K562 (cell line): ENCODE data around the gene PKHD1. TPM values are rescaled to one million over a fixed set of nuclear protein-coding genes. Genes with fewer than 3 reads are reported as not detected.

ENCODE experiments used
- ATAC-seq: fragments of 200-7000 bp; cut with Tn5 transposase; 3 replicates; pipeline ENCODE4 v1.9.1; 2020; ENCODE audit warnings: moderate library complexity
- BruUV-seq: library from RNA; stranded (reverse); fragments of 400-500 nt; replicated peaks from 2 replicates; lab custom pipeline; 2021; lab: Mats Ljungman, UMichigan
- CTCF ChIA-PET: fragments of 300-600 bp; formaldehyde crosslinking; extraction: SDS; loops from one replicate; lab custom pipeline; 2021; ENCODE audit warnings: low intra/inter-chr PET ratio; lab: Yijun Ruan, JAX
- POLR2A ChIA-PET: fragments of 300-600, 350-650 bp; sonication (Branson Sonifier 250); formaldehyde crosslinking; extraction: SDS; loops from one replicate; lab custom pipeline; 2021; ENCODE audit warnings: antibody characterized with exemption, inconsistent platforms; lab: Yijun Ruan, JAX
- DNase-seq, 4 experiments: peaks; one replicate each; pipeline versions ENCODE4 v3.0.0 to v3.0.0-alpha.2; 2011 to 2018; ENCODE audit warnings: low spot score in 3 of 4, mixed read lengths in 3 of 4; ENCODE audit errors: extremely low read depth in 1 of 4
- FAIRE-seq: peaks from 2 replicates; lab custom pipeline; 2011; peaks lifted over from hg19 to GRCh38; lab: Jason Lieb, UNC
- H2AFZ ChIP-seq: 2 replicates; pipeline ENCODE4 v1.6.0; 2011; ENCODE audit warnings: low read depth, low read length, control low read depth, inconsistent platforms
- H3K27ac ChIP-seq: fragments of 200-600 bp; 3 replicates; pipeline ENCODE4 v1.8.0; 2011; ENCODE audit warnings: low read depth, mild to moderate bottlenecking, control low read depth, inconsistent platforms, low read length, moderate library complexity, mixed read lengths; ENCODE audit errors: extremely low read depth
- H3K27me3 ChIP-seq, 2 experiments: fragments of 300-600 bp in 1 of 2; 2 replicates in 1 of 2; 3 replicates in 1 of 2; pipeline versions ENCODE4 v1.6.0 to v1.8.0; 2011; ENCODE audit warnings: inconsistent platforms in 2 of 2, low read length in 2 of 2, mild to moderate bottlenecking in 1 of 2, mixed read lengths in 1 of 2, moderate library complexity in 1 of 2; ENCODE audit not compliant: control insufficient read depth in 2 of 2, insufficient read depth in 2 of 2
- H3K36me3 ChIP-seq: fragments of 300-600 bp; 3 replicates; pipeline ENCODE4 v1.8.0; 2011; ENCODE audit warnings: mild to moderate bottlenecking, low read length, inconsistent platforms; ENCODE audit not compliant: control insufficient read depth, insufficient read depth
- H3K4me1 ChIP-seq, 2 experiments: fragments of 200-600 bp in 1 of 2; replicated peaks in 1 of 2; 2 replicates in 1 of 2; 3 replicates in 1 of 2; pipeline versions ENCODE4 v1.5.1 to v1.8.0; 2011; ENCODE audit warnings: inconsistent platforms in 2 of 2, low read length in 2 of 2, mild to moderate bottlenecking in 1 of 2, mixed read lengths in 1 of 2, moderate library complexity in 1 of 2; ENCODE audit not compliant: control insufficient read depth in 2 of 2, insufficient read depth in 2 of 2
- H3K4me2 ChIP-seq: 2 replicates; pipeline ENCODE4 v1.6.1; 2011; ENCODE audit warnings: low read length, control low read depth, inconsistent platforms, mixed read lengths; ENCODE audit not compliant: insufficient read depth
- H3K4me3 ChIP-seq: fragments of 200-600 bp; sonication (generic), shearing (Covaris generic); 2 replicates; pipeline ENCODE4 v1.5.1; 2016; ENCODE audit warnings: control low read depth, inconsistent platforms
- H3K79me2 ChIP-seq: fragments of 200-600 bp; 3 replicates; pipeline ENCODE4 v1.8.0; 2011; ENCODE audit warnings: low read length, inconsistent platforms; ENCODE audit not compliant: control insufficient read depth, insufficient read depth
- H3K9ac ChIP-seq, 2 experiments: 2 replicates each; pipeline versions ENCODE4 v1.6.0 to v1.6.1; 2011; ENCODE audit warnings: low read depth in 2 of 2, low read length in 2 of 2, control low read depth in 1 of 2, inconsistent platforms in 1 of 2, mild to moderate bottlenecking in 1 of 2, mixed read lengths in 1 of 2; ENCODE audit not compliant: insufficient read depth in 1 of 2
- H3K9me1 ChIP-seq: one replicate; pipeline ENCODE4 v1.6.0; 2011; ENCODE audit warnings: inconsistent platforms, mild to moderate bottlenecking, low read length, moderate library complexity; ENCODE audit not compliant: control insufficient read depth, insufficient read depth
- H3K9me3 ChIP-seq: replicated peaks from 2 replicates; pipeline ENCODE4 v1.5.1; 2011; ENCODE audit warnings: low read depth, low read length, inconsistent platforms; ENCODE audit not compliant: control insufficient read depth, insufficient read depth
- H4K20me1 ChIP-seq: replicated peaks from 2 replicates; pipeline ENCODE4 v1.6.1; 2011; ENCODE audit warnings: low read length, inconsistent platforms, mixed read lengths; ENCODE audit not compliant: control insufficient read depth, insufficient read depth
- BRF1 ChIP-seq: IDR thresholded peaks from 3 replicates; pipeline ENCODE4 v1.6.1; 2011; ENCODE audit warnings: borderline replicate concordance, mild to moderate bottlenecking; ENCODE audit not compliant: insufficient read length; ENCODE audit errors: extremely low read depth
- FOSL1 ChIP-seq: fragments of 200-800 bp; sonication (Bioruptor generic); conservative IDR thresholded peaks from 2 replicates; pipeline ENCODE4 v1.6.1; 2016; ENCODE audit warnings: missing genetic modification characterization, missing compliant biosample characterization
- HDAC6 ChIP-seq: IDR thresholded peaks from 2 replicates; pipeline ENCODE4 v1.6.1; 2012; ENCODE audit warnings: low read depth, mild to moderate bottlenecking, control low read depth, inconsistent platforms, low read length, moderate library complexity
- ILK ChIP-seq: fragments of 450-650 bp; IDR thresholded peaks from 2 replicates; pipeline ENCODE4 v1.6.1; 2016; ENCODE audit warnings: missing genetic modification characterization, low read depth, mild to moderate bottlenecking, missing compliant biosample characterization, moderate library complexity, borderline replicate concordance
- KAT7 ChIP-seq: sonication (generic); formaldehyde crosslinking; IDR thresholded peaks from 2 replicates; pipeline ENCODE4 v1.8.0; 2022; ENCODE audit warnings: missing genetic modification reagents, mild to moderate bottlenecking, borderline replicate concordance
- MYNN ChIP-seq, 2 experiments: sonication (generic); formaldehyde crosslinking in 1 of 2; IDR thresholded peaks; 2 replicates each; pipeline versions ENCODE4 v1.5.0 to v1.6.1; 2016 to 2020; ENCODE audit warnings: antibody characterized with exemption in 1 of 2, missing genetic modification reagents in 1 of 2
- PURB ChIP-seq: sonication (generic); formaldehyde crosslinking; IDR thresholded peaks from 2 replicates; pipeline ENCODE4 v1.9.0; 2021; ENCODE audit warnings: low read depth, mild to moderate bottlenecking, missing genetic modification reagents
- RAD21 ChIP-seq, 2 experiments: fragments of 250-450 bp in 1 of 2; fragments of 450-650 bp in 1 of 2; sonication (Bioruptor Pico) in 1 of 2; formaldehyde crosslinking in 1 of 2; IDR thresholded peaks in 1 of 2; conservative IDR thresholded peaks in 1 of 2; 2 replicates each; pipeline versions ENCODE4 v1.4.0 to v1.8.0; 2020 to 2022; ENCODE audit warnings: mild to moderate bottlenecking in 2 of 2, moderate library complexity in 1 of 2
- ZFPM2 ChIP-seq: fragments of 250-450 bp; sonication (Bioruptor Pico); IDR thresholded peaks from 2 replicates; pipeline ENCODE4 v1.5.1; 2022; ENCODE audit warnings: mild to moderate bottlenecking
- WGBS: fragments of 100-300 bp; shearing (Covaris generic); methylation state at CpG from one replicate; pipeline ENCODE4 v1.1.6; 2016; ENCODE audit warnings: low coverage, mixed read lengths; ENCODE audit not compliant: insufficient coverage; ENCODE audit errors: missing lambda C conversion rate; 5-methylcytosine and 5-hydroxymethylcytosine counted together
- in situ Hi-C: fragments of 300-500 bp; cut with MboI; formaldehyde crosslinking; loops from 4 replicates; pipeline ENCODE4 v1.15.0; 2018; ENCODE audit warnings: inconsistent platforms, mixed read lengths
- intact Hi-C: fragments of 100-400 bp; cut with micrococcal nuclease; formaldehyde crosslinking; loops from 2 replicates; pipeline ENCODE4 v1.14.2; 2022
- polyA plus RNA-seq, 8 experiments: library from polyadenylated mRNA; depleted of rRNA in 4 of 8; stranded (reverse) in 5 of 8; unstranded in 3 of 8; fragments of >200 nt; fragmentation: Nextera tagmentation in 2 of 8; fragmentation: Illumina TruSeq in 1 of 8; extraction: Ambion mirVana in 2 of 8; extraction: Trizol in 1 of 8; gene quantifications; 2 replicates each; pipeline versions ENCODE4 v1.2.1 to v1.2.3, GENCODE V29; 2011 to 2014; ENCODE audit warnings: inconsistent platforms in 1 of 8, missing spikeins in 1 of 8
- total RNA-seq, 7 experiments: library from RNA; depleted of rRNA in 6 of 7; stranded (reverse); fragments of >200 nt in 6 of 7; fragmentation: Illumina TruSeq in 2 of 7; extraction: Trizol in 2 of 7; gene quantifications; 2 replicates each; pipeline versions ENCODE4 v1.2.1 to v1.2.3, GENCODE V29; 2011 to 2021; ENCODE audit warnings: low replicate concordance in 1 of 7
- TF ChIP-seq, protein P1 (sequence below), 2 experiments: fragments of 450-650 bp in 1 of 2; IDR thresholded peaks; 2 replicates each; pipeline ENCODE4 v1.6.1; 2011 to 2017; ENCODE audit warnings: low read depth in 2 of 2, antibody characterized with exemption in 1 of 2, borderline replicate concordance in 1 of 2, low read length in 1 of 2, mild to moderate bottlenecking in 1 of 2, mixed read lengths in 1 of 2; ENCODE audit not compliant: control insufficient read depth in 1 of 2
- TF ChIP-seq, protein P2 (sequence below): fragments of 450-650 bp; IDR thresholded peaks from 2 replicates; pipeline ENCODE4 v1.7.0; 2016; ENCODE audit warnings: borderline replicate concordance
- TF ChIP-seq, protein P3 (sequence below): sonication (generic); formaldehyde crosslinking; IDR thresholded peaks from 2 replicates; pipeline ENCODE4 v1.8.0; 2022; ENCODE audit warnings: missing genetic modification reagents, mild to moderate bottlenecking, borderline replicate concordance

Gene PKHD1
- total and polyA plus RNA-seq, 9 of the 15 experiments (the other 6 are each of a cell fraction or from before 2014, with no cell fraction given), result 0.01 to 0.04 (median 0.01) TPM; not detected in 6

DNA sequence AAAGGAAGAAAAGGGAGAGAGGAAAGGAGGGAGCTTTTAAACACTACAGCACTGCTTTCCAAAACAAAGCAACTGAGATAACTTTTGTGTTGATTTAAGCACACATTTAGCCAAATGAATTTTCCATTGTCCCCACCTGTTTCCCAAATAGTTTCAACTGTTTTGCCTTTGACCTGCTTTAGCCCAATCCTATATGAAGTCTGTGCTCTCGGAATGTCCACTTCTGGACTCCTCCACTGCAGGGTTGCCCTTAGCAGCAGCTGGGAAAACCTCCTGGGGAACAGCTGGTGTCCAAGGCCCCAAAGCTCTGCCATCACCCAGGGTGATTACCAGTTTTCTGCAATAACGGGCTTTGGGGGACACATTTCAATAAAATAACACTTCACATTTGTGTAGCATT lies 44.9 kb upstream of the PKHD1 start:
- ChIA-PET CTCF (no interaction called here), POLR2A (interaction anchor here (0.6 to 1.2 kb wide), 2 partner anchors 11 to 24 kb away, joined by 4 read pairs; no protein-coding TSS in a partner anchor)
- H3K9me3 ChIP-seq, result no peaks in the 10 kb centered on the region
- no peak overlapping the region for H3K4me3 ChIP-seq
- H4K20me1 ChIP-seq, result no peaks in the 10 kb centered on the region
- in situ Hi-C loops, result no loop called here
- no TSS peak for BruUV-seq
- WGBS, result 3% methylated on average over 2 of the region's 2 CpGs
- DNase-seq, result no peak
- ATAC-seq, result no peak
- H3K4me1 ChIP-seq, result no peaks in the 10 kb centered on the region
- FAIRE-seq, result no peak
- H3K27ac ChIP-seq, result no peak overlapping the region
- peaks cover 5 to 13% of the 10 kb centered on the region in 2 experiments; a peak in 4 of 5 replicates for H3K27me3 ChIP-seq
- no peaks in the 10 kb centered on the region for H3K9me1 ChIP-seq
- TF ChIP-seq ILK (tag) (no peak), BRF1 (no peak), PURB (CRISPR knock-in tag) (no peak), FOSL1 (tag) (no peak), HDAC6 (no peak), RAD21 (CRISPR knock-in tag; conservative IDR thresholded peaks at IDR 0.05 in 1 of 2, IDR thresholded peaks at IDR 0.05 in 1 of 2) (no peak), KAT7 (CRISPR knock-in tag) (no peak), ZFPM2 (CRISPR knock-in tag) (no peak), MYNN (IDR thresholded peaks at IDR 0.05) (no peak), MYNN (CRISPR knock-in tag; IDR thresholded peaks at IDR 0.05) (no peak)
- TF ChIP-seq, protein P1, sequence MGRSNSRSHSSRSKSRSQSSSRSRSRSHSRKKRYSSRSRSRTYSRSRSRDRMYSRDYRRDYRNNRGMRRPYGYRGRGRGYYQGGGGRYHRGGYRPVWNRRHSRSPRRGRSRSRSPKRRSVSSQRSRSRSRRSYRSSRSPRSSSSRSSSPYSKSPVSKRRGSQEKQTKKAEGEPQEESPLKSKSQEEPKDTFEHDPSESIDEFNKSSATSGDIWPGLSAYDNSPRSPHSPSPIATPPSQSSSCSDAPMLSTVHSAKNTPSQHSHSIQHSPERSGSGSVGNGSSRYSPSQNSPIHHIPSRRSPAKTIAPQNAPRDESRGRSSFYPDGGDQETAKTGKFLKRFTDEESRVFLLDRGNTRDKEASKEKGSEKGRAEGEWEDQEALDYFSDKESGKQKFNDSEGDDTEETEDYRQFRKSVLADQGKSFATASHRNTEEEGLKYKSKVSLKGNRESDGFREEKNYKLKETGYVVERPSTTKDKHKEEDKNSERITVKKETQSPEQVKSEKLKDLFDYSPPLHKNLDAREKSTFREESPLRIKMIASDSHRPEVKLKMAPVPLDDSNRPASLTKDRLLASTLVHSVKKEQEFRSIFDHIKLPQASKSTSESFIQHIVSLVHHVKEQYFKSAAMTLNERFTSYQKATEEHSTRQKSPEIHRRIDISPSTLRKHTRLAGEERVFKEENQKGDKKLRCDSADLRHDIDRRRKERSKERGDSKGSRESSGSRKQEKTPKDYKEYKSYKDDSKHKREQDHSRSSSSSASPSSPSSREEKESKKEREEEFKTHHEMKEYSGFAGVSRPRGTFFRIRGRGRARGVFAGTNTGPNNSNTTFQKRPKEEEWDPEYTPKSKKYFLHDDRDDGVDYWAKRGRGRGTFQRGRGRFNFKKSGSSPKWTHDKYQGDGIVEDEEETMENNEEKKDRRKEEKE (IDR thresholded peaks at IDR 0.05; ENCODE audit: borderline replicate concordance in 1 of 2, control insufficient read depth in 1 of 2, low read depth in 2 of 2, low read length in 1 of 2), result no peak
- TF ChIP-seq, protein P2, sequence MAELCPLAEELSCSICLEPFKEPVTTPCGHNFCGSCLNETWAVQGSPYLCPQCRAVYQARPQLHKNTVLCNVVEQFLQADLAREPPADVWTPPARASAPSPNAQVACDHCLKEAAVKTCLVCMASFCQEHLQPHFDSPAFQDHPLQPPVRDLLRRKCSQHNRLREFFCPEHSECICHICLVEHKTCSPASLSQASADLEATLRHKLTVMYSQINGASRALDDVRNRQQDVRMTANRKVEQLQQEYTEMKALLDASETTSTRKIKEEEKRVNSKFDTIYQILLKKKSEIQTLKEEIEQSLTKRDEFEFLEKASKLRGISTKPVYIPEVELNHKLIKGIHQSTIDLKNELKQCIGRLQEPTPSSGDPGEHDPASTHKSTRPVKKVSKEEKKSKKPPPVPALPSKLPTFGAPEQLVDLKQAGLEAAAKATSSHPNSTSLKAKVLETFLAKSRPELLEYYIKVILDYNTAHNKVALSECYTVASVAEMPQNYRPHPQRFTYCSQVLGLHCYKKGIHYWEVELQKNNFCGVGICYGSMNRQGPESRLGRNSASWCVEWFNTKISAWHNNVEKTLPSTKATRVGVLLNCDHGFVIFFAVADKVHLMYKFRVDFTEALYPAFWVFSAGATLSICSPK, result no peak
- TF ChIP-seq, protein P3, sequence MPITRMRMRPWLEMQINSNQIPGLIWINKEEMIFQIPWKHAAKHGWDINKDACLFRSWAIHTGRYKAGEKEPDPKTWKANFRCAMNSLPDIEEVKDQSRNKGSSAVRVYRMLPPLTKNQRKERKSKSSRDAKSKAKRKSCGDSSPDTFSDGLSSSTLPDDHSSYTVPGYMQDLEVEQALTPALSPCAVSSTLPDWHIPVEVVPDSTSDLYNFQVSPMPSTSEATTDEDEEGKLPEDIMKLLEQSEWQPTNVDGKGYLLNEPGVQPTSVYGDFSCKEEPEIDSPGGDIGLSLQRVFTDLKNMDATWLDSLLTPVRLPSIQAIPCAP (CRISPR knock-in tag), result no peak
- no peak overlapping the region for H3K4me2 ChIP-seq
- H3K36me3 ChIP-seq, result no peaks in the 10 kb centered on the region
- intact Hi-C loops, result no loop called here
- no peak overlapping the region for H2AFZ ChIP-seq
- H3K9ac ChIP-seq, result no peak overlapping the region
- no peaks in the 10 kb centered on the region for H3K79me2 ChIP-seq
